Measurements from ENCODE around the gene EPHB2. TPM values are rescaled to one million over a fixed set of nuclear protein-coding genes. Genes with fewer than 3 reads are reported as not detected.

Gene EPHB2
- total RNA-seq, 1 donor from 2014 or later = 69.4 TPM

DNA sequence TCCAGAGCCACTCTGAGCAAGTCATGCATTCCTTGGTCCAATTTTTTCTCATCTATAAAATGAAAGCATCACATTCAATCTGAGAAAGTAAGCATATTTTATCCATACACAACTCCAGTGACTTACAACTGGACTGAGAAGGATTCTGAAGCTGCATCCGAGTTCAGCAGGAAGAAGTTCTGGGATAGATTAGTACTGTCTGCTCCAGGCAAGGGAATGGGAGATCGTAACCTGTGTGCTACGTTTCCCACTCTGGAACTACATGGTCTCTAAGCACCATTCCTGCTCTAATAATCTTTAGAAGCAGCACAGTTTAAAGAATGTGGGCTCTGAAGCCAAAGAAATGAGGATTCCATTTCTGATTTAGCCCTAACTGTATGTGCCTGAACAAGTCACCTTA, 182.7 kb downstream of the EPHB2 start:
- Mint-ChIP-seq H3K4me3 (ENCODE audit: low read depth) (no peak overlapping the region), H3K9me3 (ENCODE audit: low read depth) (no peaks in the 10 kb centered on the region), H3K27ac (no peak overlapping the region), H3K4me1 (ENCODE audit: low read depth) (no peaks in the 10 kb centered on the region), H3K36me3 (ENCODE audit: insufficient read depth) (peaks cover 27% of the 10 kb centered on the region), H3K27me3 (no peaks in the 10 kb centered on the region)
- no peak for TF ChIP-seq CTCF (IDR thresholded peaks at IDR 0.05; ENCODE audit: unreplicated experiment)
- DNase-seq (ENCODE audit: low spot score, unreplicated experiment) = no peak

DNA sequence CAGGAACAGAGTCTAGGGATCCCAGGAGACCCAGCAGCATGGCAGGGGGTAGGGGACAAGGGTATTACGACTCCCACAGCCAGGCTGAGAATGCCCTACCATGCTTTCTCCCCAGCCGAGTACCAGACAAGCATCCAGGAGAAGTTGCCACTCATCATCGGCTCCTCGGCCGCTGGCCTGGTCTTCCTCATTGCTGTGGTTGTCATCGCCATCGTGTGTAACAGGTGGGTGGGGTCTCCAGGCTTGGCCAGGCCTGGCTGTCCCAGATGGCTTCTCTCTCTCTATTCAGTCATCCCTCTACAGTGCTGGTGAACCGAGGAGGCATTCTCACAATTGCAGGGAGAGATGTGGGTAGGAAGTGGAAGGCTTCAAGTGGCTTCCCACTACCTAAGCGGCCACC, 184.7 kb downstream of the EPHB2 start:
- Mint-ChIP-seq H3K27ac (no peak overlapping the region), H3K4me1 (ENCODE audit: low read depth) (no peaks in the 10 kb centered on the region), H3K27me3 (no peaks in the 10 kb centered on the region), H3K4me3 (ENCODE audit: low read depth) (no peak overlapping the region), H3K9me3 (ENCODE audit: low read depth) (no peaks in the 10 kb centered on the region), H3K36me3 (ENCODE audit: insufficient read depth) (peaks cover 28% of the 10 kb centered on the region)
- TF ChIP-seq CTCF (IDR thresholded peaks at IDR 0.05; ENCODE audit: unreplicated experiment) = no peak
- DNase-seq (ENCODE audit: low spot score, unreplicated experiment) = no peak

GRCh38 chr1:22896184-22896583, 185.5 kb downstream of the EPHB2 start:
- no peak for TF ChIP-seq CTCF (IDR thresholded peaks at IDR 0.05; ENCODE audit: unreplicated experiment)
- Mint-ChIP-seq H3K4me3 (ENCODE audit: low read depth) (no peak overlapping the region), H3K27ac (no peak overlapping the region), H3K4me1 (ENCODE audit: low read depth) (no peaks in the 10 kb centered on the region), H3K36me3 (ENCODE audit: insufficient read depth) (peaks cover 28% of the 10 kb centered on the region), H3K27me3 (no peaks in the 10 kb centered on the region), H3K9me3 (ENCODE audit: low read depth) (no peaks in the 10 kb centered on the region)
- DNase-seq (ENCODE audit: low spot score, unreplicated experiment) = no peak

GRCh38 chr1:22900451-22900850, 189.8 kb downstream of the EPHB2 start:
- no peaks in the 10 kb centered on the region for H3K27me3 Mint-ChIP-seq
- no peaks in the 10 kb centered on the region for H3K9me3 Mint-ChIP-seq (ENCODE audit: low read depth)
- TF ChIP-seq CTCF (IDR thresholded peaks at IDR 0.05; ENCODE audit: unreplicated experiment) = no peak
- no peak for DNase-seq (ENCODE audit: low spot score, unreplicated experiment)
- H3K36me3 Mint-ChIP-seq (ENCODE audit: insufficient read depth) = peaks cover 11% of the 10 kb centered on the region
- H3K4me1 Mint-ChIP-seq (ENCODE audit: low read depth) = no peaks in the 10 kb centered on the region
- H3K4me3 Mint-ChIP-seq (ENCODE audit: low read depth) = no peak overlapping the region
- H3K27ac Mint-ChIP-seq = no peak overlapping the region

DNA sequence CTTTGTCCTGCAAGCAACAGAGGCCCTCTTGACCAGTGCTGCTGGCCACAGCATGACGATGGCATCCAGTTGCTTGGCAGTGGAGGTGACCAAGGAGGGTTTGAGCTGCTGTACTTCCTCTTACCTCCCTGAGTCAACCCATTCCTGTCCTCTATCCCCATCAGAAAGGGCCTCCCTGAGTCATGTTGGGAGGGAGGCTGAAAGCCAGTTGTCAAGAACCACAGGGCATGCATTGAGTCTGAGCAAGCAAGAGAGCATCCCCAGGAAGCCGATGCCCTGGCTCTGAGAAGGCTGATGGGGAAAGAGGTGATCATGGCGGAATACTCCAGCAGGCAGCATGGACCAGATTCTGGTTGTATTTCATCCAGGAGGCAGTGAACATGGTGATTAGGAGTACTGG, 192.5 kb downstream of the EPHB2 start:
- no peak for DNase-seq (ENCODE audit: low spot score, unreplicated experiment)
- H3K27me3 Mint-ChIP-seq = no peaks in the 10 kb centered on the region
- TF ChIP-seq CTCF (IDR thresholded peaks at IDR 0.05; ENCODE audit: unreplicated experiment) = no peak
- no peaks in the 10 kb centered on the region for H3K4me1 Mint-ChIP-seq (ENCODE audit: low read depth)
- H3K9me3 Mint-ChIP-seq (ENCODE audit: low read depth) = no peaks in the 10 kb centered on the region
- H3K36me3 Mint-ChIP-seq (ENCODE audit: insufficient read depth) = peaks cover 11% of the 10 kb centered on the region
- H3K27ac Mint-ChIP-seq = no peak overlapping the region
- no peak overlapping the region for H3K4me3 Mint-ChIP-seq (ENCODE audit: low read depth)
